Measurements from ENCODE around the gene SART1. TPM values are rescaled to one million over a fixed set of nuclear protein-coding genes. Genes with fewer than 3 reads are reported as not detected.

SART1 gene
- total RNA-seq, 4 donors from 2014 or later = 12.0 to 55.2 (median 33.3) TPM

DNA sequence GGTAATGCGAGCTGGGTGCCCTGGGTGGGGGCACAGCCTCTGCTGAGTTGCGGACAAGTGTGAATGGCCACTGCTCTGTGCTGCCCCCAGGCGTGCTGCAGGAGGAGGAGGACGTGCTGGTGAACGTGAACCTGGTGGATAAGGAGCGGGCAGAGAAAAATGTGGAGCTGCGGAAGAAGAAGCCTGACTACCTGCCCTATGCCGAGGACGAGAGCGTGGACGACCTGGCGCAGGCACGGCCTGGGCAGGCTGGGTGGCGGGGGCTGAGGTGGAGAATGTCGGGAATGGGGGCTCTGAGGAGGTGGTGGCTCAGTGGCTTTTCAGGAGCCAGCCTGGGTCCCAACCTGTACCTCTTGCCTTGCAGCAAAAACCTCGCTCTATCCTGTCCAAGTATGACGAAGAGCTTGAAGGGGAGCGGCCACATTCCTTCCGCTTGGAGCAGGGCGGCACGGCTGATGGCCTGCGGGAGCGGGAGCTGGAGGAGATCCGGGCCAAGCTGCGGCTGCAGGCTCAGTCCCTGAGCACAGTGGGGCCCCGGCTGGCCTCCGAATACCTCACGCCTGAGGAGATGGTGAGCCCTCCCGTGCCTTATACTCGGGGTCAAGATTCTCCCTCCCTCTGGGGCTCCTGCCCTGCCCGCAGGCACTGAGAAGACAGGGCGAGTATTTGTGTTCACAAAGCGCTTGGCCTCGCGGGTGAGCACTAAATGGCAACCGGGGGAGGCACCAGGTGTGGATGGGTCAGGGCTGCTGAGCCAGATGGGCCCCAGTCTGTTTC, 4.6 kb downstream of the SART1 start:
- no peak overlapping the region for H3K4me3 ChIP-seq
- H3K27me3 ChIP-seq = no peaks in the 10 kb centered on the region
- TF ChIP-seq, protein P1, sequence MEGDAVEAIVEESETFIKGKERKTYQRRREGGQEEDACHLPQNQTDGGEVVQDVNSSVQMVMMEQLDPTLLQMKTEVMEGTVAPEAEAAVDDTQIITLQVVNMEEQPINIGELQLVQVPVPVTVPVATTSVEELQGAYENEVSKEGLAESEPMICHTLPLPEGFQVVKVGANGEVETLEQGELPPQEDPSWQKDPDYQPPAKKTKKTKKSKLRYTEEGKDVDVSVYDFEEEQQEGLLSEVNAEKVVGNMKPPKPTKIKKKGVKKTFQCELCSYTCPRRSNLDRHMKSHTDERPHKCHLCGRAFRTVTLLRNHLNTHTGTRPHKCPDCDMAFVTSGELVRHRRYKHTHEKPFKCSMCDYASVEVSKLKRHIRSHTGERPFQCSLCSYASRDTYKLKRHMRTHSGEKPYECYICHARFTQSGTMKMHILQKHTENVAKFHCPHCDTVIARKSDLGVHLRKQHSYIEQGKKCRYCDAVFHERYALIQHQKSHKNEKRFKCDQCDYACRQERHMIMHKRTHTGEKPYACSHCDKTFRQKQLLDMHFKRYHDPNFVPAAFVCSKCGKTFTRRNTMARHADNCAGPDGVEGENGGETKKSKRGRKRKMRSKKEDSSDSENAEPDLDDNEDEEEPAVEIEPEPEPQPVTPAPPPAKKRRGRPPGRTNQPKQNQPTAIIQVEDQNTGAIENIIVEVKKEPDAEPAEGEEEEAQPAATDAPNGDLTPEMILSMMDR (IDR thresholded peaks at IDR 0.05 in 4 of 5, conservative IDR thresholded peaks at IDR 0.05 in 1 of 5) = no peak
- no peak for TF ChIP-seq POLR2A (IDR thresholded peaks at IDR 0.05)
- H3K27ac ChIP-seq = no peak overlapping the region
- H3K4me1 ChIP-seq = peaks cover 40 to 41% of the 10 kb centered on the region in 2 donors
- peaks cover 0 to 54% of the 10 kb centered on the region in 2 donors for H3K36me3 ChIP-seq
- in situ Hi-C loops (cut with MboI; ENCODE audit: low sequenced_read_pairs in 4 of 4) = loop anchor here in 1 of 4 donors (10.0 kb wide), 1 partner anchor 81 kb away; the partner anchor contains the start of gene FIBP
- DNase-seq (no peak), ATAC-seq (no peak)
- no peaks in the 10 kb centered on the region for H3K9me3 ChIP-seq
- intact Hi-C loops (cut with DNase I; ENCODE audit: low total_unique reads) = no loop called here

DNA sequence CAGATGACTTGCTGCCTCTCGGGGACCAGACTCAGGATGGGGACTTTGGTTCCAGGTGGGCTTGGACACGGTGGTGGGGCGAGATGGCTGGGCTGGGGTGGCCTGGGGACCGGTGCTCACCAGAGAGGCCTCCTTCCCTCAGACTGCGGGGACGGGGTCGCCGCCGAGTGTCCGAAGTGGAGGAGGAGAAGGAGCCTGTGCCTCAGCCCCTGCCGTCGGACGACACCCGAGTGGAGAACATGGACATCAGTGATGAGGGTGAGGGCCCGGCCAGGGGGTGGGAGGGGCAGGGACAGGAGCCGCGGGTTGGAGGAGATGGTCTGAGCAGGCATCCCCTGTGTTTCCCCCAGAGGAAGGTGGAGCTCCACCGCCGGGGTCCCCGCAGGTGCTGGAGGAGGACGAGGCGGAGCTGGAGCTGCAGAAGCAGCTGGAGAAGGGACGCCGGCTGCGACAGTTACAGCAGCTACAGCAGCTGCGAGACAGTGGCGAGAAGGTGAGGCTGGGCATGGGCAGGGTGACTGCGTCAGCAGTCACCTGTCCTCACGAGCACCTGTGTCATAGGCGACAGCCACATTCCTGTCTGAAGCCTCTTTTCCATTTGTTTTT, 5.9 kb downstream of the SART1 start:
- DNase-seq = no peak
- no peak for ATAC-seq
- peaks cover 0 to 54% of the 10 kb centered on the region in 2 donors for H3K36me3 ChIP-seq
- H3K27ac ChIP-seq = no peak overlapping the region
- no peaks in the 10 kb centered on the region for H3K9me3 ChIP-seq
- no peak for TF ChIP-seq POLR2A (IDR thresholded peaks at IDR 0.05)
- TF ChIP-seq, protein P1 (IDR thresholded peaks at IDR 0.05 in 4 of 5, conservative IDR thresholded peaks at IDR 0.05 in 1 of 5) = no peak
- in situ Hi-C loops (cut with MboI; ENCODE audit: low sequenced_read_pairs in 4 of 4) = loop anchor here in 1 of 4 donors (10.0 kb wide), 1 partner anchor 83 kb away; the partner anchor contains the start of gene FIBP
- intact Hi-C loops (cut with DNase I; ENCODE audit: low total_unique reads) = no loop called here
- H3K4me1 ChIP-seq = peaks cover 39 to 40% of the 10 kb centered on the region in 2 donors
- no peak overlapping the region for H3K4me3 ChIP-seq
- no peaks in the 10 kb centered on the region for H3K27me3 ChIP-seq

DNA sequence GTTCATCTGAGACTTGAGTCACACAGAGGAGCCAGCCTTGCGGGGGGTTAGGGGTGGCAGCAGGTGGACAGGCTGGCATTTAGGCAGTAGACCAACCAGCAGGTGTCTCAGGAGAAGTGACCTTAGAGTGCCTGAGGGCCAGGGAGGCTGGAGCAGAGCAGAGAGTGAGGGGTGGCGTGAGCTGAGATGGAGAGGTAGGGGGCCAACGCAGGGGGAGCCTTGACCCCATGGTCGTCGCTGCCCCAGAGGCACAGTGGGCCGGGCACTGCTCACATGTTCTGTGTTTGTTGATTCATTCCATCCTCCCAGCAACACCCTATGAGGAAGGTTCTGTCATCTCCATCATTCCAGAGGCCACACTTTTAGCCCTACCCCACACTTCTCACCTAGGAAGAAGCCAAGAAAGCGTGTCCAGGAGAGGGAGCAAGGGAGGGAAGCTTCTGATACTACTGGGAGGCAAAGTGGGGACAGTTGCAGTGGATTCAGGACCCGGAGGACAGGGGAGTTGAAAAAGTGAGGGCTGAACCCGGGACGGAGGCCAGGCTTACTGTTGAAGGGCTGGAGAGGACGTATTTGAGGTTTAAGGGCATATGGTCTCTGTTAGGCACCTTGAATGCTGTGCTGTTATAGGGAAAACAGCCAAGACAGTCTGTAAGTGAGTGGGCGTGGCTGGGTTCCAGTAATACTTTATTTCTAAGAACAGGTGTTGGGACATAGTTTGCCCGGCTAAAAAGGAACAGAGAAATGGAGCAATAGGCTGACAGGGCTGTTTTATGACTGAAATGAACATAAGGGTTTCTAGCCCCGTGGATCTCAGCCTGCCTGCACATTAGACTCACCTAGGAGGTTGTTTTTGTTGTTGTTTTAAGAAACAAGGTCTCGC, 7.3 kb downstream of the SART1 start:
- in situ Hi-C loops (cut with MboI; ENCODE audit: low sequenced_read_pairs in 4 of 4) = loop anchor here in 1 of 4 donors (10.0 kb wide), 1 partner anchor 84 kb away; the partner anchor contains the start of gene FIBP
- H3K27ac ChIP-seq = peak overlapping the region; percentile 78 to 86 (median 82)

GRCh38 chr11:65972116-65972515, 10.6 kb downstream of the SART1 start:
- intact Hi-C loops (cut with DNase I; ENCODE audit: low total_unique reads) = no loop called here
- H3K4me3 ChIP-seq = no peak overlapping the region
- in situ Hi-C loops (cut with MboI; ENCODE audit: low sequenced_read_pairs in 4 of 4) = no loop called here
- TF ChIP-seq POLR2A (IDR thresholded peaks at IDR 0.05) = no peak
- TF ChIP-seq, protein P1 (IDR thresholded peaks at IDR 0.05 in 4 of 5, conservative IDR thresholded peaks at IDR 0.05 in 1 of 5) = no peak
- peaks cover 0 to 48% of the 10 kb centered on the region in 2 donors for H3K36me3 ChIP-seq
- no peak overlapping the region for H3K27ac ChIP-seq
- ATAC-seq = no peak
- peaks cover 21 to 24% of the 10 kb centered on the region in 2 donors for H3K4me1 ChIP-seq
- H3K27me3 ChIP-seq = no peaks in the 10 kb centered on the region
- H3K9me3 ChIP-seq = no peaks in the 10 kb centered on the region
- DNase-seq = no peak

More for the DNA sequence above, 7.3 kb downstream of the SART1 start:
- peaks cover 25 to 26% of the 10 kb centered on the region in 2 donors for H3K4me1 ChIP-seq
- intact Hi-C loops (cut with DNase I; ENCODE audit: low total_unique reads) = loop anchor here (1.0 kb wide), 1 partner anchor 20 kb away; no protein-coding TSS in a partner anchor
- ATAC-seq (peak; percentile 98), DNase-seq (peak; percentile 57 to 76)
- no peak overlapping the region for H3K4me3 ChIP-seq
- TF ChIP-seq, protein P1 (IDR thresholded peaks at IDR 0.05 in 4 of 5, conservative IDR thresholded peaks at IDR 0.05 in 1 of 5) = peak in 4 of 5 experiments; percentile 30 to 48 (median 32)
- no peak for TF ChIP-seq POLR2A (IDR thresholded peaks at IDR 0.05)
- H3K9me3 ChIP-seq = no peaks in the 10 kb centered on the region
- H3K27me3 ChIP-seq = no peaks in the 10 kb centered on the region
- H3K36me3 ChIP-seq = peaks cover 0 to 64% of the 10 kb centered on the region in 2 donors

Measured in gastrocnemius medialis (tissue), 4 donors.